K562 (cell line): ENCODE measurements around the gene MPPED1. TPM values are rescaled to one million over a fixed set of nuclear protein-coding genes. Genes with fewer than 3 reads are reported as not detected.

Experiments used
- ATAC-seq: fragments of 200-7000 bp; cut with Tn5 transposase; 3 replicates; pipeline ENCODE4 v1.9.1; 2020; ENCODE audit warnings: moderate library complexity
- BruUV-seq: library from RNA; stranded (reverse); fragments of 400-500 nt; replicated peaks from 2 replicates; lab custom pipeline; 2021; lab: Mats Ljungman, UMichigan
- CTCF ChIA-PET: fragments of 300-600 bp; formaldehyde crosslinking; extraction: SDS; loops from one replicate; lab custom pipeline; 2021; ENCODE audit warnings: low intra/inter-chr PET ratio; lab: Yijun Ruan, JAX
- POLR2A ChIA-PET: fragments of 300-600, 350-650 bp; sonication (Branson Sonifier 250); formaldehyde crosslinking; extraction: SDS; loops from one replicate; lab custom pipeline; 2021; ENCODE audit warnings: antibody characterized with exemption, inconsistent platforms; lab: Yijun Ruan, JAX
- DNase-seq, 4 experiments: peaks; one replicate each; pipeline versions ENCODE4 v3.0.0 to v3.0.0-alpha.2; 2011 to 2018; ENCODE audit warnings: low spot score in 3 of 4, mixed read lengths in 3 of 4; ENCODE audit errors: extremely low read depth in 1 of 4
- FAIRE-seq: peaks from 2 replicates; lab custom pipeline; 2011; peaks lifted over from hg19 to GRCh38; lab: Jason Lieb, UNC
- H2AFZ ChIP-seq: 2 replicates; pipeline ENCODE4 v1.6.0; 2011; ENCODE audit warnings: low read depth, low read length, control low read depth, inconsistent platforms
- H3K27ac ChIP-seq: fragments of 200-600 bp; 3 replicates; pipeline ENCODE4 v1.8.0; 2011; ENCODE audit warnings: low read depth, mild to moderate bottlenecking, control low read depth, inconsistent platforms, low read length, moderate library complexity, mixed read lengths; ENCODE audit errors: extremely low read depth
- H3K27me3 ChIP-seq, 2 experiments: fragments of 300-600 bp in 1 of 2; 2 replicates in 1 of 2; 3 replicates in 1 of 2; pipeline versions ENCODE4 v1.6.0 to v1.8.0; 2011; ENCODE audit warnings: inconsistent platforms in 2 of 2, low read length in 2 of 2, mild to moderate bottlenecking in 1 of 2, mixed read lengths in 1 of 2, moderate library complexity in 1 of 2; ENCODE audit not compliant: control insufficient read depth in 2 of 2, insufficient read depth in 2 of 2
- H3K36me3 ChIP-seq: fragments of 300-600 bp; 3 replicates; pipeline ENCODE4 v1.8.0; 2011; ENCODE audit warnings: mild to moderate bottlenecking, low read length, inconsistent platforms; ENCODE audit not compliant: control insufficient read depth, insufficient read depth
- H3K4me1 ChIP-seq, 2 experiments: fragments of 200-600 bp in 1 of 2; replicated peaks in 1 of 2; 2 replicates in 1 of 2; 3 replicates in 1 of 2; pipeline versions ENCODE4 v1.5.1 to v1.8.0; 2011; ENCODE audit warnings: inconsistent platforms in 2 of 2, low read length in 2 of 2, mild to moderate bottlenecking in 1 of 2, mixed read lengths in 1 of 2, moderate library complexity in 1 of 2; ENCODE audit not compliant: control insufficient read depth in 2 of 2, insufficient read depth in 2 of 2
- H3K4me2 ChIP-seq: 2 replicates; pipeline ENCODE4 v1.6.1; 2011; ENCODE audit warnings: low read length, control low read depth, inconsistent platforms, mixed read lengths; ENCODE audit not compliant: insufficient read depth
- H3K4me3 ChIP-seq: fragments of 200-600 bp; sonication (generic), shearing (Covaris generic); 2 replicates; pipeline ENCODE4 v1.5.1; 2016; ENCODE audit warnings: control low read depth, inconsistent platforms
- H3K79me2 ChIP-seq: fragments of 200-600 bp; 3 replicates; pipeline ENCODE4 v1.8.0; 2011; ENCODE audit warnings: low read length, inconsistent platforms; ENCODE audit not compliant: control insufficient read depth, insufficient read depth
- H3K9ac ChIP-seq, 2 experiments: 2 replicates each; pipeline versions ENCODE4 v1.6.0 to v1.6.1; 2011; ENCODE audit warnings: low read depth in 2 of 2, low read length in 2 of 2, control low read depth in 1 of 2, inconsistent platforms in 1 of 2, mild to moderate bottlenecking in 1 of 2, mixed read lengths in 1 of 2; ENCODE audit not compliant: insufficient read depth in 1 of 2
- H3K9me1 ChIP-seq: one replicate; pipeline ENCODE4 v1.6.0; 2011; ENCODE audit warnings: inconsistent platforms, mild to moderate bottlenecking, low read length, moderate library complexity; ENCODE audit not compliant: control insufficient read depth, insufficient read depth
- H3K9me3 ChIP-seq: replicated peaks from 2 replicates; pipeline ENCODE4 v1.5.1; 2011; ENCODE audit warnings: low read depth, low read length, inconsistent platforms; ENCODE audit not compliant: control insufficient read depth, insufficient read depth
- H4K20me1 ChIP-seq: replicated peaks from 2 replicates; pipeline ENCODE4 v1.6.1; 2011; ENCODE audit warnings: low read length, inconsistent platforms, mixed read lengths; ENCODE audit not compliant: control insufficient read depth, insufficient read depth
- GATA2 ChIP-seq: sonication (generic); formaldehyde crosslinking; IDR thresholded peaks from 2 replicates; pipeline ENCODE4 v1.4.0; 2020; ENCODE audit warnings: mild to moderate bottlenecking, missing genetic modification reagents
- POLR2AphosphoS2 ChIP-seq: IDR thresholded peaks from 2 replicates; pipeline ENCODE4 v1.6.1; 2012; ENCODE audit warnings: low read length, improper control_type of control experiment
- POLR2H ChIP-seq: IDR thresholded peaks from 2 replicates; pipeline ENCODE4 v1.6.1; 2016; ENCODE audit warnings: missing genetic modification characterization, low read depth, mild to moderate bottlenecking, control low read depth, missing compliant biosample characterization, moderate library complexity
- PPARD ChIP-seq: fragments of 250-450 bp; sonication (Bioruptor Pico); IDR thresholded peaks from 2 replicates; pipeline ENCODE4 v1.8.0; 2022; ENCODE audit warnings: inconsistent platforms, mild to moderate bottlenecking, moderate library complexity
- RB1 ChIP-seq: fragments of 450-650 bp; IDR thresholded peaks from 2 replicates; pipeline ENCODE4 v1.6.1; 2017; ENCODE audit warnings: low read depth, mild to moderate bottlenecking
- SMARCB1 ChIP-seq: IDR thresholded peaks from 2 replicates; pipeline ENCODE4 v1.6.1; 2011; ENCODE audit warnings: improper control_type of control experiment, low read depth; ENCODE audit not compliant: insufficient read length
- TAF9B ChIP-seq: fragments of 450-650 bp; IDR thresholded peaks from 2 replicates; pipeline ENCODE4 v1.6.1; 2018; ENCODE audit warnings: mild to moderate bottlenecking; ENCODE audit not compliant: partially characterized antibody
- TEAD2 ChIP-seq: fragments of 450-650 bp; IDR thresholded peaks from 2 replicates; pipeline ENCODE4 v1.6.1; 2016; ENCODE audit warnings: missing genetic modification characterization, control low read depth, missing compliant biosample characterization
- in situ Hi-C: fragments of 300-500 bp; cut with MboI; formaldehyde crosslinking; loops from 4 replicates; pipeline ENCODE4 v1.15.0; 2018; ENCODE audit warnings: inconsistent platforms, mixed read lengths
- intact Hi-C: fragments of 100-400 bp; cut with micrococcal nuclease; formaldehyde crosslinking; loops from 2 replicates; pipeline ENCODE4 v1.14.2; 2022
- polyA plus RNA-seq, 8 experiments: library from polyadenylated mRNA; depleted of rRNA in 4 of 8; stranded (reverse) in 5 of 8; unstranded in 3 of 8; fragments of >200 nt; fragmentation: Nextera tagmentation in 2 of 8; fragmentation: Illumina TruSeq in 1 of 8; extraction: Ambion mirVana in 2 of 8; extraction: Trizol in 1 of 8; gene quantifications; 2 replicates each; pipeline versions ENCODE4 v1.2.1 to v1.2.3, GENCODE V29; 2011 to 2014; ENCODE audit warnings: inconsistent platforms in 1 of 8, missing spikeins in 1 of 8
- total RNA-seq, 7 experiments: library from RNA; depleted of rRNA in 6 of 7; stranded (reverse); fragments of >200 nt in 6 of 7; fragmentation: Illumina TruSeq in 2 of 7; extraction: Trizol in 2 of 7; gene quantifications; 2 replicates each; pipeline versions ENCODE4 v1.2.1 to v1.2.3, GENCODE V29; 2011 to 2021; ENCODE audit warnings: low replicate concordance in 1 of 7
- TF ChIP-seq, protein P1 (sequence below): fragments of 250-450 bp; sonication (Bioruptor Pico); IDR thresholded peaks from 2 replicates; pipeline ENCODE4 v1.5.0; 2021
- TF ChIP-seq, protein P2 (sequence below): sonication (generic); formaldehyde crosslinking; IDR thresholded peaks from 2 replicates; pipeline ENCODE4 v1.8.1; 2023; ENCODE audit warnings: mild to moderate bottlenecking, missing genetic modification reagents
- TF ChIP-seq, protein P3 (sequence below): sonication (generic); formaldehyde crosslinking; IDR thresholded peaks from 2 replicates; pipeline ENCODE4 v1.8.0; 2022; ENCODE audit warnings: mild to moderate bottlenecking, missing genetic modification reagents, borderline replicate concordance

MPPED1 gene
- total and polyA plus RNA-seq, 9 of the 15 experiments (the other 6 are each of a cell fraction or from before 2014, with no cell fraction given) = not detected

DNA sequence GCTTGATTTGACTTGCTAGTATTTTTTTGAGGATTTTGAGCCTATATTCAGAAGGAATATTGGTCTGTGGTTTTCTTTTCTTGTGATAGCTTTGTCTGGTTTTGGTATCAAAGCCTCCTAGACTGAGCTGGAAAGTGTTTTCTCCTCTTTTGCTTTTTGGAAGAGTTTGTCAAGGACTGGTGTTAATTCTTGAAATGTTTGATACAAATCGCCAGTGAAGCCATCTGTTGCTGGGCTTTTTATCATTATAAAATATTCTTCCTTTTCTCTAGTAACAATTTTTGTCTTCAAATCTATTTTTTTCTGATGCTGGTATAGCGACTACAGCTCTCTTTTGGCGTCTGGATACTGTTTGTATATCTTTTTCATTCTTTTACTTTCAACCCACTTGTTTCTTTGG, 45.2 kb downstream of the MPPED1 start (continued):
- TF ChIP-seq, protein P1, sequence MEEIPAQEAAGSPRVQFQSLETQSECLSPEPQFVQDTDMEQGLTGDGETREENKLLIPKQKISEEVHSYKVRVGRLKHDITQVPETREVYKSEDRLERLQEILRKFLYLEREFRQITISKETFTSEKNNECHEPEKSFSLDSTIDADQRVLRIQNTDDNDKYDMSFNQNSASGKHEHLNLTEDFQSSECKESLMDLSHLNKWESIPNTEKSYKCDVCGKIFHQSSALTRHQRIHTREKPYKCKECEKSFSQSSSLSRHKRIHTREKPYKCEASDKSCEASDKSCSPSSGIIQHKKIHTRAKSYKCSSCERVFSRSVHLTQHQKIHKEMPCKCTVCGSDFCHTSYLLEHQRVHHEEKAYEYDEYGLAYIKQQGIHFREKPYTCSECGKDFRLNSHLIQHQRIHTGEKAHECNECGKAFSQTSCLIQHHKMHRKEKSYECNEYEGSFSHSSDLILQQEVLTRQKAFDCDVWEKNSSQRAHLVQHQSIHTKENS = no peak
- TF ChIP-seq PPARD (CRISPR knock-in tag) (no peak), SMARCB1 (no peak), RB1 (no peak)

DNA sequence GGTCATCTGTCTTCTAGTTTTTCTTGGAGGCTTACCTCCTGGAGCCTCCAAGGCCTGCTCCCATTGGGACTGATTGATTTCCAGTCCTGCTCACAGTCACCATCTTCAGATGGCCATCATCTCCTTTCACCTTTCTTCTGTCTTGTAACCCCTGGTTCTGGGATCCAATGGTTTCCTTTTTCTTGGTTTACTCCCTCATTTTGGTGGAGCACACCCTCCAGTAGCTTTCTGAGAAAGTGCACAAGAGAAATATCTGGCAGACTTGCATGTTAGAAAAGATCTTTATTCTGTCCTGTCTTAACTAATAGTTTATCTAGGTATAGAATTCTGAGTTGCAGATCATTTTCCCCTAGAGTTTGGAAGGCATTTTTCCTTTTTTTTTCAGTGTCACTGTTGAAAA, 50.9 kb downstream of the MPPED1 start:
- Histone ChIP-seq H3K9me1 (no peaks in the 10 kb centered on the region), H3K36me3 (no peaks in the 10 kb centered on the region), H3K27ac (no peak overlapping the region), H2AFZ (no peak overlapping the region), H3K9me3 (no peaks in the 10 kb centered on the region), H3K4me3 (no peak overlapping the region), H3K9ac (no peak overlapping the region), H3K79me2 (no peaks in the 10 kb centered on the region), H3K4me2 (no peak overlapping the region), H4K20me1 (no peaks in the 10 kb centered on the region; the same call in 1 of the 2 replicates), H3K4me1 (no peaks in the 10 kb centered on the region), H3K27me3 (peaks cover 0 to 19% of the 10 kb centered on the region in 2 experiments; a peak in 2 of 5 replicates)
- DNase-seq (no peak), ATAC-seq (no peak), FAIRE-seq (no peak)
- intact Hi-C loops (no loop called here), in situ Hi-C loops (no loop called here)
- ChIA-PET CTCF (no interaction called here), POLR2A (no interaction called here)
- BruUV-seq = no TSS peak
- TF ChIP-seq TEAD2 (tag) = no peak
- TF ChIP-seq, protein P2, sequence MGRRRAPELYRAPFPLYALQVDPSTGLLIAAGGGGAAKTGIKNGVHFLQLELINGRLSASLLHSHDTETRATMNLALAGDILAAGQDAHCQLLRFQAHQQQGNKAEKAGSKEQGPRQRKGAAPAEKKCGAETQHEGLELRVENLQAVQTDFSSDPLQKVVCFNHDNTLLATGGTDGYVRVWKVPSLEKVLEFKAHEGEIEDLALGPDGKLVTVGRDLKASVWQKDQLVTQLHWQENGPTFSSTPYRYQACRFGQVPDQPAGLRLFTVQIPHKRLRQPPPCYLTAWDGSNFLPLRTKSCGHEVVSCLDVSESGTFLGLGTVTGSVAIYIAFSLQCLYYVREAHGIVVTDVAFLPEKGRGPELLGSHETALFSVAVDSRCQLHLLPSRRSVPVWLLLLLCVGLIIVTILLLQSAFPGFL (CRISPR knock-in tag) = no peak
- TF ChIP-seq POLR2AphosphoS2 = no peak
- TF ChIP-seq GATA2 (CRISPR knock-in tag) = no peak
- no peak for TF ChIP-seq TAF9B
- TF ChIP-seq, protein P3, sequence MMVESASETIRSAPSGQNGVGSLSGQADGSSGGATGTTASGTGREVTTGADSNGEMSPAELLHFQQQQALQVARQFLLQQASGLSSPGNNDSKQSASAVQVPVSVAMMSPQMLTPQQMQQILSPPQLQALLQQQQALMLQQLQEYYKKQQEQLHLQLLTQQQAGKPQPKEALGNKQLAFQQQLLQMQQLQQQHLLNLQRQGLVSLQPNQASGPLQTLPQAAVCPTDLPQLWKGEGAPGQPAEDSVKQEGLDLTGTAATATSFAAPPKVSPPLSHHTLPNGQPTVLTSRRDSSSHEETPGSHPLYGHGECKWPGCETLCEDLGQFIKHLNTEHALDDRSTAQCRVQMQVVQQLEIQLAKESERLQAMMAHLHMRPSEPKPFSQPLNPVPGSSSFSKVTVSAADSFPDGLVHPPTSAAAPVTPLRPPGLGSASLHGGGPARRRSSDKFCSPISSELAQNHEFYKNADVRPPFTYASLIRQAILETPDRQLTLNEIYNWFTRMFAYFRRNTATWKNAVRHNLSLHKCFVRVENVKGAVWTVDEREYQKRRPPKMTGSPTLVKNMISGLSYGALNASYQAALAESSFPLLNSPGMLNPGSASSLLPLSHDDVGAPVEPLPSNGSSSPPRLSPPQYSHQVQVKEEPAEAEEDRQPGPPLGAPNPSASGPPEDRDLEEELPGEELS (CRISPR knock-in tag) = no peak
- no peak for TF ChIP-seq POLR2H
